Mesodermal cell (in vitro differentiated cells): ENCODE measurements around the gene KLHL3.

Source experiments
- H3K27ac ChIP-seq: 2 replicates; pipeline ENCODE4 v1.7.0; 2013; ENCODE audit warnings: mild to moderate bottlenecking, low read depth, low read length, moderate library complexity; ENCODE audit not compliant: severe bottlenecking
- H3K36me3 ChIP-seq: 2 replicates; pipeline ENCODE4 v1.7.1; 2013; ENCODE audit warnings: mild to moderate bottlenecking, low read length, moderate library complexity; ENCODE audit not compliant: control insufficient read depth, insufficient read depth
- H3K4me1 ChIP-seq: one replicate; pipeline ENCODE4 v1.7.1; 2013; ENCODE audit warnings: mild to moderate bottlenecking, low read length; ENCODE audit not compliant: insufficient read depth, control insufficient read depth, poor library complexity, severe bottlenecking
- H3K4me3 ChIP-seq: 2 replicates; pipeline ENCODE4 v1.7.0; 2013; ENCODE audit warnings: low read length, control low read depth, mild to moderate bottlenecking; ENCODE audit not compliant: insufficient read depth, poor library complexity, severe bottlenecking; ENCODE audit errors: extremely low read depth
- H3K9me3 ChIP-seq: 2 replicates; pipeline ENCODE4 v1.7.1; 2013; ENCODE audit warnings: mild to moderate bottlenecking, low read length, moderate library complexity; ENCODE audit not compliant: control insufficient read depth
- WGBS, 2 experiments: methylation state at CpG; one replicate each; pipeline ENCODE4 v1.1.5; 2013; ENCODE audit warnings: missing lambda C conversion rate in 2 of 2; ENCODE audit not compliant: insufficient coverage in 2 of 2; 5-methylcytosine and 5-hydroxymethylcytosine counted together

KLHL3 gene

DNA sequence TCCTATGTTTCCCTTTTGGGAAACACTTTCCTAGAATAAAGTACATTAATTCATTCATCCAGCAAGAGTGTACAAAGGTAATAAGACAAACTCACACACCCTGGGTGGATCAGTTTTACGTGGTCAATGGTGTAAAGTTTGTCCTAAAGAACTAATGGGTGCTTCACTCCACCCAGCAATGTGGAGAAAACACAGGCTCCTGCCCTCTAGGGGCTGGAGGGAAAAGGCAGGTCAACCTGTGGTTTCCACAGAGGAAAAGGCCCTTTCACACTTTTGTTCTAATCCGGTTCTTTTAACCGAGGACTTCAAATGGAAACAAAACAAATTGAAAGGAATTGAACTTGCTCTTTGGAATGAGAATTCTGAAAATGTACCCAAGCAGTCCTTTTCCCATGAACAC, 155.9 kb downstream of the KLHL3 start:
- Histone ChIP-seq H3K4me1 (no peaks in the 10 kb centered on the region), H3K27ac (no peak overlapping the region), H3K36me3 (no peaks in the 10 kb centered on the region), H3K9me3 (peaks cover 3% of the 10 kb centered on the region), H3K4me3 (no peak overlapping the region)
- 80% methylated on average over 2 of the region's 3 CpGs; no CpG with 5 or more reads in 1 of the 2 experiments for WGBS, 2 experiments

DNA sequence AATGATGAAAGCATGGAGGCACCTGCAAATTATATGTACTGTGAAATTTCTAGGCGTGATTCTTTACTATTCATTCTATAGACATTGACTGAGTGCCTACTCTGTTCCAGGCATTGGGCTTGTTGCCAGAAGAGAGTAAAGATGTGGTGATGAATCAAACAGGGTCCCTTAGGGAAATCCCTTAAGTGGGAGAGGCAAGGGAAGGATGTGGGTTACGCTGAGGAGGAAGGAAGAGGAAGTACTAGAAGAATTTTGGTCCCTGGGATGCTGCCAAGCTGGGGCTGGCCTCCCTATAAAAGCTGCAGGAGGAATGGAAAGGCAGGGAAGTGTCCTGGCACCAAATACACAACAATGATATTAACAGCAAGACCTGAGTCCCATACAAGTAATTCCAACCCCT, 160.0 kb downstream of the KLHL3 start:
- Histone ChIP-seq H3K9me3 (no peaks in the 10 kb centered on the region), H3K4me1 (no peaks in the 10 kb centered on the region), H3K27ac (no peak overlapping the region), H3K36me3 (no peaks in the 10 kb centered on the region), H3K4me3 (no peak overlapping the region)
- 60% methylated on average over 2 of the region's 2 CpGs; no CpG with 5 or more reads in 1 of the 2 experiments for WGBS, 2 experiments

DNA sequence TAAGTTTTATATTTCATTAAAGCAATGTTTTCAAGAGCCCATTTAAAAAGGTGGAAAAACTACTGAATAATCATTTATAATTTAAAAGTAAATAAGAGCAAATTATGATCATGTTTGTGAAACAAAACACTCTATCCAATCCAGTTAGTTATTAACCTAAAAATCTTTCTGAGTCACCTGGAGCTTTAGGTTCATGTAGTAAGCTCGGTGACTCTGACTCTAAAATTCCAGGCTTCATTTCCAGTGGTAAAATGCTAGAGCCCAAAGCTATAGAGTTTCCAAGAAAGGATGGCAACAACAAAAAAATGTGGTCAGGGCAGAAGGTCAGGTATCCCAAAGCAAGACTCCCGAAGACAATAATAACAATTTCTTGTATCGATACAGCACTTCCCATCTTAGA, 160.7 kb downstream of the KLHL3 start:
- H3K4me3 ChIP-seq, result no peak overlapping the region
- no peaks in the 10 kb centered on the region for H3K36me3 ChIP-seq
- H3K27ac ChIP-seq, result no peak overlapping the region
- H3K9me3 ChIP-seq, result no peaks in the 10 kb centered on the region
- 82 to 91% methylated on average over 1 of the region's 3 CpGs for WGBS, 2 experiments
- H3K4me1 ChIP-seq, result no peaks in the 10 kb centered on the region

DNA sequence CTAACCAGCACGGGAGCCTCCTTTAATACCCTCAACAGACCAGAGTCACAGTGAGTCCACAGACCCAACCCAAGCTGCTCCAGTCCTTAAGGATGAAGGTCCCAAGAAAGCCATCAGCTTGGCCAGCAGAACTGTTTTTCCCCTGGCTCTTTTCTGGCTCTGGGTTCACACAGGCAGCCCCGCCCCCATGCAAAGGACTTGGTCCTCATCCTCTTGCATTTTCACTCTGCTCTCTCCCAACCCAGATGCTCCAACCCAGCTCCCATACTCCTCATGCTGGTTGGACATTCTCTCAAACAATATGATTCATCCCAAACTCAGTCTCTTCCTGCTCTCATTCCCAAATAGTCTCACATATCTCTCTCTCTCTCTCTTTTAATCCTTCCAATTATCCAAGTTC, 162.5 kb downstream of the KLHL3 start:
- H3K9me3 ChIP-seq, result no peaks in the 10 kb centered on the region
- H3K4me3 ChIP-seq, result no peak overlapping the region
- no peaks in the 10 kb centered on the region for H3K36me3 ChIP-seq
- no peak overlapping the region for H3K27ac ChIP-seq
- no peaks in the 10 kb centered on the region for H3K4me1 ChIP-seq
- WGBS, 2 experiments, result 78 to 100% methylated on average over 1 to 2 of the region's 2 CpGs

DNA sequence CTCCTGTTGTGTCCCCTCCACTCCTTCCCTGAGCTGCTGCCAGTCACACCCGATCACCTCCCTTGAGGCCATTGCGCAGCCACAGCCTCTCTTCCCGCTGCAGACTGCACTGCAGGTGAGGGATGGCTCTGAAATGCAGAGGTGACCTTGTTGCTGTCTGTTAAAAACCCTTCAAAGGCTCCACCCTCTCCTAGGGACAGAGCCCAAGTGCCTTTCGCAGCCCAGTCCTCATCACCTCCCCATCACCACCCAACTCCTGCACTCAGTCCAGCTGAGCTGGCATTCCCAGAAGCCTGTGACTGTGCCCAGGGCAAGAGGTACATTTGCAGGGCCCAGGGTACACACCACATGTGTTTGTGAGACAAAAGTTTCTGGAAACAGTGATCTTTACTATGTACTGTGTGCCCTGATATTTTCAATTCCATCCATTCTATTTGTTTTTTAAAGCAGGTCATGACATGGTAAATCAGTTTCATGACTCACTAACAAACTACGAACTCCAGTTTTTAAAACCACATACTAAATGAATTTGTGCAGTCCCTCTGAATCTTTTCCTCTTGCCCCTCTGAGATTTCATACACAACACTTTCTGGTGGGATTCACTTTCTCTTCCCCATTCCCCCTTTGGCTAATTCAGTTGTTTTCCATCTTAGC, 163.7 kb downstream of the KLHL3 start:
- 93 to 94% methylated on average over 4 to 5 of the region's 5 CpGs for WGBS, 2 experiments
- H3K4me3 ChIP-seq, result no peak overlapping the region
- no peaks in the 10 kb centered on the region for H3K4me1 ChIP-seq
- no peak overlapping the region for H3K27ac ChIP-seq
- H3K36me3 ChIP-seq, result no peaks in the 10 kb centered on the region
- no peaks in the 10 kb centered on the region for H3K9me3 ChIP-seq

DNA sequence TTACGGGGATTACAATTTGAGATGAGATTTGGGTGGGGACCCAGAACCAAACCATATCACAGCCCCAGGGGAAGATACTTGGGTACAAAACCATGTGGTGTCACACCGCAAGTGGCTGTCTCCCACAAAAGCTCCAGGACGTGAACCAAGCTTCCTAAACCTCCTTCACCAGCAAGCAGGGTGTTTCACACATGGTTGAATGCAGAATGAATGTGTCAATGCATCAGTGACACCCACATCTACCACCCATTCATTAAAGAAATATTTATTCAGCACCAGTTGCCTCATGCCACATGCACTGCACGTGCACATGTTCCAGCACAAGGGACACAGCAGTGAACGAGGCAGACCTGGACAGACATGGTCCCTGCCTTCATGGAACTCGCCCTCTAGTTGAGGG, 165.8 kb downstream of the KLHL3 start:
- WGBS, 2 experiments, result 94 to 95% methylated on average over 2 to 5 of the region's 6 CpGs
- Histone ChIP-seq H3K36me3 (no peaks in the 10 kb centered on the region), H3K9me3 (no peaks in the 10 kb centered on the region), H3K4me1 (no peaks in the 10 kb centered on the region), H3K4me3 (no peak overlapping the region), H3K27ac (no peak overlapping the region)
